ACHN (cell line): ENCODE results near the gene CLSTN2.

Experiments
- DNase-seq: peaks from one replicate; pipeline ENCODE4 v3.0.0-alpha.2; 2015
- in situ Hi-C: cut with HindIII; loops from 2 replicates; pipeline ENCODE4 v1.10.0; 2017; ENCODE audit warnings: low sequenced_read_pairs, low pct_ligation_motif_present, low pct_unique_long_range_greater_than_20kb

CLSTN2 gene

GRCh38 chr3:140022066-140022770, 87.2 kb downstream of the CLSTN2 start:
- no peak for DNase-seq
- in situ Hi-C loops: no loop called here

GRCh38 chr3:140023616-140024530, 88.9 kb downstream of the CLSTN2 start:
- DNase-seq: no peak
- in situ Hi-C loops: no loop called here

DNA sequence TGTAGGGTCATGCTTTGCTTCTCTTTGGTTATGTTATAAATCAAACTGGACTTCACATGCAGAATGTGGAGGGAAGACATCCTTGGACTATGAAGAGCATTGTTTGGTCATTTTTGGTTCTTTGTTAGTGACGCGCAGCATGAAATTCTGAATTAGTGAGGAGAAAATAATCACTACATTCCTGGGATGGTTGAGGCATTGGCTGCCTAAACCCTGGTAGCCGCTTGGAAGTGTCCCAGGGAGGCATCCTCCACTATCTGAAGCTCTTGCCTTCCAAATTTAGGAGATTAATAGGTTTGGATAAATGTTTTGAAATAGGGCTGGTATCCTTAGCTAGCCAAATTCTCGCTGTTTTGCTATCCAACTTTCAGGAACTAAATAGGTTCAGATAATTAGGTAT, 96.2 kb downstream of the CLSTN2 start:
- in situ Hi-C loops: no loop called here
- no peak for DNase-seq

DNA sequence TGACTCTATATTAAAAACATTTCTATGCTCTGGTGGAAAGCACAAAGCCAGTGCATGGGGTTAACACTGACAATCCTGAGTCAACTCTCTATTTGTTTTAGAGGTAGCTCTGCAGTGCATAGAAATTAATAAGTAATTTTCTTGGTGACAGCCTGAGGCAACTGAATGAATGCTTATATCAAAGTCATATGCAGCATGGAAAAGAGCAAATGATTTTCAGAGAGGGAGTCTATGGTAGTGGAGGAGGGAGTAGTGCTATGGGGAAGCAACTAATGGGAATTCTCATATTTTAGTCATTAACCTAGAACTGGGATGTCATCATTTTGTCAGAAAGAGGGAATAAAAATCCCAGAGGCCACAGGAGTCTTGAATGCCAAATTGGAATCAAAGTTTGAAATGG, 99.1 kb downstream of the CLSTN2 start:
- in situ Hi-C loops: no loop called here
- DNase-seq: no peak

DNA sequence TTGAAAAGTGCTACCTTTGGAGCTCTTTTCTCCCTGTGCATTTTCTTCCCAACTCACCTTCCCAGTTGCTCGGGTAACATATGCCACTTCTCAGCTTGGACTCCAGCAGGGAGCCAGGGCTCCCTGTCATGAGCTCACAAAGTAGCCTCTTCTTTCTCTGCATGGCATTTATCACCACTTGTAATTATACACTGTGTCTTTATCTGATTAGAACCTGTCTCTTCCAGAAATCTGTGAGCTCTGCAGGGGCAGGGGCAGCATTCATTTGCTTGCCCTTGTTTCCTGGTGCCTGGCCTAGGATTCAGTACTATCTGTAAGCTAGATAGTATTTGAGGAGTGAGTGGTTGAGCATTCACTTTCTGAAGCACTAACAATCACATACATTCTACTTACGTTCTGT, 100.9 kb downstream of the CLSTN2 start:
- in situ Hi-C loops: no loop called here
- DNase-seq: no peak

- DNase-seq: no peak
- in situ Hi-C loops: no loop called here
These were observed 115.4 kb downstream of the CLSTN2 start for GRCh38 chr3:140050396-140050795.

DNA sequence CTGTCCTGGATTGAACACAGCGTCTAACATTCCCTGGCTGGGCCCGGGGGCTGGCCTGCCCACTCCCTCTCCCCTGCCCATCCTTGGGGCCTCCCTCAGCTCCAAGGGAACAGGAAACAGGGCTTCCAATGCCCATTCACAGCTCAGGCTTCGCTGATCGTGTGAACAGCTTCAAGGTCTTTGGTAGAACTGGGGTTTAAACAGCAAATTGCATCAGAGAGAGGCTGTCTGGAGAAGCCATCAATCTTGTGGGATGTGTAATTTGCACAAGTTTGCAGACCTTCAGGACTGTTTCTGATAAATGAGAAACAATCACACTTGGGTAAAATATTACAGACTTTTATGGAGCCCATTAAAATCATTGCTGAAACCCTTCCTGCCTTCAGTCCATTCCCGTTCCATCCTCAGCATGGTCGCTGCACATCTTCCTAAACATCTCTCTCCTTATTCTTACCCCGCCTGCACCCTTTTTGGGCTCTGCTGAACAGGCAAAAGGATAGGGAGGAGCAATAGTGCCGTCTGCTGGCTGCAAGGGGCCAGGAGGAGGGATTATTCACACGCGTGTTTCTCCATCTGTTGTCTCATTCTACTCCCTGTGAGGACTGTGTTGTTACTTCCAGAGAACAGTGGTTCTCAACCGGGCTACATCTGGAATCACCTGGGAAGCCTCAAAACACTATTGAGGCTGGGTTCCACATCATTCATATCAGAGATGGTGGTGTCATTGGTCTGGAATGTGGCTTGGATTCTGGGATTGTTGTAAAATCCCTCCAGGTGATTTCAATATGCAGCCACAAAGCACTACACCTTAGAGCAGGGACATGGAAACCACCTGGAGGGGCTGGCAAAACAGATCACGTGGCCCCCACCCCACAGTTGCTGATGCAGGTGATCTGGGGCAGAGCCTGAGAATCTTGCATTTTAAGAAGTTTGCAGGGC, 116.3 kb downstream of the CLSTN2 start:
- DNase-seq: no peak
- in situ Hi-C loops: no loop called here

GRCh38 chr3:140052771-140053702, 118.1 kb downstream of the CLSTN2 start:
- DNase-seq: no peak
- in situ Hi-C loops: no loop called here

DNA sequence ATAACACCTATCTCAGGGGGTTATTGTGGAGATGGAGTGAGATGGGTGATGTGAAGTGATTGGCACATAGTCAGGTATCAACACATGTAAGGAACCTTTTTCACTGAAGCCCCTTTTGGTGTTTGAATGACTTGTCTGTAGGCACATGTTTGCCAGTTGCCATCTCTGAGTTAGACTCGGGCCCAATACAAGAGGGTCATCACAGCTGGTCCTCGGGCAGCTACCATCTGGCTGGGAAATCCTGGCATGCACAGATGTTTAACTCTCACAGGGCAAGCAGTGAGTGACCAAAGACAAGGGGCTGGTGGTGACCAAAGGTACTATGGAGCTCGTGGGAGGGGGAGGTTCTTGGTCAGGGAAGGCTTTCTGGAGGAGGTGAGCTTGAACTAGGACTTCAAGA, 118.8 kb downstream of the CLSTN2 start:
- in situ Hi-C loops: no loop called here
- DNase-seq: no peak

- no peak for DNase-seq
- in situ Hi-C loops: no loop called here
These were observed 120.3 kb downstream of the CLSTN2 start for GRCh38 chr3:140055092-140055791.

DNA sequence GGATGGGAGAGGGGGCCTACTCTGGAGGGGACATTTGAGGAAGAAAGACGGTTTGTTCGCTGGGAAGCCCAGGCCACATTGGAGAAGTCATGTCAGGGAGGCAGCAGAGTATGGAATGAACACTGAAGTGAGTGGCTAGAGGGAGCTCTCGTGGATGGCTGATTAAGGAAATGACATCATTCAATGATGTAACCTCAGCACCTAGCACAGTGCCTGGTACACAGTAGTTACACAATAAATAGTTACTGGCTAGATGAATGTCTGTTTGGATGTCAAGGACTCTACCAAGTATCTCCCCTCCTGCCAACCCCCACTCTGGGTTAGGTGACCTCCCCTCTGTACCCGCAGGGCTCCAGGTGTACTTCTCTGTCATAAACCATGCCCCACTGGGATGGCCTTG, 121.1 kb downstream of the CLSTN2 start:
- no peak for DNase-seq
- in situ Hi-C loops: no loop called here

DNA sequence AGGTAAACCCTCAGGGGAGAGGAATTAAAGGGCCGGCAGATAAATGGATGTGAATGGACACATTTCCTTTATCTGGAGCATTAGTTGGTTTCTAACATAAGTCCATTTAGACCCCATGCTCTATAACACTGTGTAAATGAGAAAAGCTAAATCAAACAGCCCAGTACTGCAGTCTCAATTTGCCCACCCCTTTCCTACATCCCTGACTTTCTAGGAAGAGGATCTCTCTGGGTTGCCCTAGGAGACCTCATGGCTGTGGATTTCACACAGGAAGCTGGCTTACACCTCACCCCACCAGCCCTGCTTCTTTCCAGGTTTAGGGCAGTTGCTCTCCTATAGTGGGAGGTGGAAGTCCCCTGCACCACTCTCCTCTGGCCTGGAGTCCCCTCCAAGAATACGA, 126.2 kb downstream of the CLSTN2 start:
- in situ Hi-C loops: no loop called here
- DNase-seq: no peak

GRCh38 chr3:140062461-140062860, 127.5 kb downstream of the CLSTN2 start:
- in situ Hi-C loops: no loop called here
- DNase-seq: no peak

DNA sequence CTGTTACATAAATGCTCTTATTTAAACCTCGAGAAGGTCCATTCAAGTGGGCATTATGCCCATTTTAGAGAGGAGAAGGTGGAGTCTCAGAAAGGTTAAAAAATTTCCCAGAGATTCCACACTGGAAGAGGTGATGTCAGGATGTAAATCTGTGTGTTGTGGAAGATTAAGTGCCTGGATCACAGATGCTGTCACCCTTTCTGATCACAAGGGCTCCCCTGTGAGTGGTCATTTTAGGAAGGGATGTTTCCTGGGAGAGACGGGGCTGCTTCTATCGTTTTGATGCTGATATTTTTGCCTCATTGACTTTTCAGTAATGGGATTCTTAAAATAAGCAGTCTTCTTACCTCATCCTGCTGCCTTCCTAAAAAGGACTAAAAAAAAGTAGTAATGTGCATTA, 132.5 kb downstream of the CLSTN2 start:
- in situ Hi-C loops: no loop called here

DNA sequence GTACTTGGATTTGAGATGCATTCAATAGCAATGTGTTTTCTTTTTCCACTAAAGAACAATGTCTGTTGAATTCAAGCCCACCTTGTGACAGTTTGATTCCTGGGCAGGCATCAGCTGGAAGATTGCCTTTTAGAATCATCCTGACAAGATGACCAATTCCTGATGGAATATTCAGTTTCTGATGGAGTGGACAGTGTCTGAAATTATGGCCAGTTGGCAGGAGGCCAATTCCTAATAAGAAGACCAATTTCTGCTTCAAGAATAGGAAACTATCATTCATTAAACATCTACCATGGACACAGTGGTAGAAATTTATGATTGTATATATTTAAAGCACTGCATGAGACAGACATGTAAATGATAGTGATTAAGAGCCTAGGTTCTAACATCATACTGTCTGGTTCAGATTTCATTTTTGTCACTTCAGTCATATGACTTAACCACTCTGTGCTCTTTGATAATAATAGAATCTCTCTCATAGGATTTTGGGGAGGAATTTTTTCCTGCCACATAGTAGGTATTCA, 133.6 kb downstream of the CLSTN2 start:
- no peak for DNase-seq
- in situ Hi-C loops: no loop called here

More for the DNA sequence above, 132.5 kb downstream of the CLSTN2 start:
- DNase-seq: no peak

- DNase-seq: no peak
- in situ Hi-C loops: no loop called here
These were observed 138.5 kb downstream of the CLSTN2 start for GRCh38 chr3:140073278-140074045.
